ENCODE measurements around the gene TOP1. TPM values are rescaled to one million over a fixed set of nuclear protein-coding genes. Genes with fewer than 3 reads are reported as not detected.

The TOP1 gene
- total RNA-seq, 1 experiment from 2014 or later: 129 TPM

- H3K4me1 Mint-ChIP-seq (ENCODE audit: low read depth, unreplicated experiment): peaks cover 84% of the 10 kb centered on the region
- H3K9me3 Mint-ChIP-seq (ENCODE audit: low read depth, unreplicated experiment): no peaks in the 10 kb centered on the region
- intact Hi-C loops (cut with micrococcal nuclease; ENCODE audit: unreplicated experiment): no loop called here
- TF ChIP-seq CTCF (IDR thresholded peaks at IDR 0.05; ENCODE audit: unreplicated experiment): no peak
- H3K27ac Mint-ChIP-seq (ENCODE audit: unreplicated experiment): no peak overlapping the region
- DNase-seq: no peak
- BruUV-seq (replicated peaks): no TSS peak
- peaks cover 32% of the 10 kb centered on the region for H3K36me3 Mint-ChIP-seq (ENCODE audit: insufficient read depth, unreplicated experiment)
- no peaks in the 10 kb centered on the region for H3K27me3 Mint-ChIP-seq (ENCODE audit: unreplicated experiment)
- CTCF ChIA-PET: no interaction called here
- H3K4me3 Mint-ChIP-seq (ENCODE audit: low read depth, unreplicated experiment): no peak overlapping the region
Observed at GRCh38 chr20:41041693-41042092, 13.1 kb downstream of the TOP1 start.

DNA sequence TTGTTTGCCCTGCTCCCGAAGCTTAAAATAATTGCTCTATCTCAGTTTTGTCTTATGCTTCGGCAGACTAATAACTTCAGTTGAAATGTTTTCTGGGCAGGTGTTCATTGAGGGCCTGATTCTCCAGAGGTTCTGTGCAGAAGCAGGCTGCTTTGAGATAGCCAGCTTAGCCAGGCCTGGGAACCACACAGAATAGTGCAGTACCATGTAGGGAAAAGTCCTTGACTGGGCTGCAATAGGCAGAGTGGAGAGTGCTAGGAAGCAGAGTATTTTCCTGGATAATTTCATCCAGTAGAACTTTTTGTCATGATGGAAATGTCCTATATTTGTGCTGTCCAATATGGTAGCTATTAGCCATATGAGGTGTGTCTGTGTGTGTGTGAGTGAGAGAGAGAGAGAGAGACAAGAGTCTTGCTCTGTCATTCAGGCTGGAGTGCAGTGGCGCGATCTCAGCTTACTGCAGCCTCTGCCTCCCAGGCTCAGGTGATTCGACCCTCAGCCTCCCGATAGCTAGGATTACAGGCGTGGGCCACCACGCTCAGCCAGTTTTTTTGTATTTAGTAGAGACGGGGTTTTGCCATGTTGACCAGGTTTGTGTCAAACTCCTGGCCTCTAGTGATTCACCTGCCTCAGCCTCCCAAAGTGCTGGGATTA is 15.9 kb downstream of the TOP1 start:
- TF ChIP-seq CTCF (IDR thresholded peaks at IDR 0.05; ENCODE audit: unreplicated experiment): no peak
- Mint-ChIP-seq H3K4me1 (ENCODE audit: low read depth, unreplicated experiment) (peaks cover 89% of the 10 kb centered on the region), H3K27me3 (ENCODE audit: unreplicated experiment) (no peaks in the 10 kb centered on the region), H3K36me3 (ENCODE audit: insufficient read depth, unreplicated experiment) (peaks cover 16% of the 10 kb centered on the region), H3K9me3 (ENCODE audit: low read depth, unreplicated experiment) (no peaks in the 10 kb centered on the region), H3K4me3 (ENCODE audit: low read depth, unreplicated experiment) (no peak overlapping the region), H3K27ac (ENCODE audit: unreplicated experiment) (no peak overlapping the region)
- no peak for DNase-seq
- BruUV-seq (replicated peaks): no TSS peak
- intact Hi-C loops (cut with micrococcal nuclease; ENCODE audit: unreplicated experiment): no loop called here
- CTCF ChIA-PET: interaction anchor here (0.7 kb wide), 1 partner anchor 54 kb away, joined by 3 read pairs; no protein-coding TSS in a partner anchor

DNA sequence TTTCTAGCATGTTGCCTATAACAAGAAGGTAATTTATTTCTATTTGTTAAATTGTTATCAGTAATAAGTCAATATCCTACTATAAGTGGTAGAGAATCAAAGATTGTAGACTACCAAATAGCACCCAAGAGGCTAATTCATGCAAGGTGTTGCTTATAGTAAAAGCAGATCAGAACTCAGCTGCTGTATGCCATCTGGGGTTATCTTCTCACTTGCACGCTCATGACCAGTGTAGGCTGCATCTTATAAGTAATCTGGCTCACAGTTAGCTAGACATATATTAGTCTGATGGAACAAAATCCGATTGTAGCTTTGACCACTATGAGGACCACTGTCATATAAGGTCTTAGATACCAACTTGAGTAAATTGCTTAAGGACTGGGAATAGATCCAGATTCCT is 17.0 kb downstream of the TOP1 start:
- no TSS peak for BruUV-seq (replicated peaks)
- intact Hi-C loops (cut with micrococcal nuclease; ENCODE audit: unreplicated experiment): no loop called here
- H3K9me3 Mint-ChIP-seq (ENCODE audit: low read depth, unreplicated experiment): no peaks in the 10 kb centered on the region
- H3K4me3 Mint-ChIP-seq (ENCODE audit: low read depth, unreplicated experiment): no peak overlapping the region
- TF ChIP-seq CTCF (IDR thresholded peaks at IDR 0.05; ENCODE audit: unreplicated experiment): no peak
- no peak overlapping the region for H3K27ac Mint-ChIP-seq (ENCODE audit: unreplicated experiment)
- H3K27me3 Mint-ChIP-seq (ENCODE audit: unreplicated experiment): no peaks in the 10 kb centered on the region
- H3K36me3 Mint-ChIP-seq (ENCODE audit: insufficient read depth, unreplicated experiment): peaks cover 9% of the 10 kb centered on the region
- CTCF ChIA-PET: interaction anchor here (0.9 kb wide), 3 partner anchors 11 to 49 kb away, joined by 3 to 6 read pairs (median 3); no protein-coding TSS in a partner anchor
- H3K4me1 Mint-ChIP-seq (ENCODE audit: low read depth, unreplicated experiment): peaks cover 89% of the 10 kb centered on the region
- no peak for DNase-seq

DNA sequence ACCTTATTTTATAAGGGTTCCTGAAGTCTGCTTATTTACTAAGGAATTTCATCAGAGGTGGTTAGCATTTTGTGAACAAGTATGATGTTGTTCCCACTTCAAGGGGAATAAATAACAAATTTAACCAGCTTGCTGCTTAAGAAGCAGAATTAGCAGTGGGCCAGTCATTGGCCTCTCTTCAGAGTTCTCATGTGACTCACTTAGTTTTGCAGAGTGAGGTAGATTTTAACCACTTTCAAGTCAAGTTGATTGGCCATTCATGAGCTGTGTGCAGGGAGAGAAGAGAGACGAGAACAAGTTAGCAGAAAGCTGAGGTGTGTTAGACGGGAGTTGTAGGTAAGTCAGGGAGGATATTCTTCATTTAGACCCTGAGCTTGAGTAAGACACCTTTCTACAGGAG is 18.1 kb downstream of the TOP1 start:
- Mint-ChIP-seq H3K4me3 (ENCODE audit: low read depth, unreplicated experiment) (no peak overlapping the region), H3K36me3 (ENCODE audit: insufficient read depth, unreplicated experiment) (peaks cover 10% of the 10 kb centered on the region), H3K27ac (ENCODE audit: unreplicated experiment) (no peak overlapping the region), H3K4me1 (ENCODE audit: low read depth, unreplicated experiment) (peaks cover 89% of the 10 kb centered on the region), H3K27me3 (ENCODE audit: unreplicated experiment) (no peaks in the 10 kb centered on the region), H3K9me3 (ENCODE audit: low read depth, unreplicated experiment) (no peaks in the 10 kb centered on the region)
- no peak for DNase-seq
- no peak for TF ChIP-seq CTCF (IDR thresholded peaks at IDR 0.05; ENCODE audit: unreplicated experiment)
- CTCF ChIA-PET: interaction anchor here (0.9 kb wide), 2 partner anchors 12 to 48 kb away, joined by 3 to 6 read pairs; no protein-coding TSS in a partner anchor
- intact Hi-C loops (cut with micrococcal nuclease; ENCODE audit: unreplicated experiment): no loop called here
- no TSS peak for BruUV-seq (replicated peaks)

Data from Calu3 (cell line).